Measurements from ENCODE around the gene KIAA0586. TPM values are rescaled to one million over a fixed set of nuclear protein-coding genes. Genes with fewer than 3 reads are reported as not detected.

Gene KIAA0586
- 10.7 and 11.5 TPM in 2 replicates for total RNA-seq

GRCh38 chr14:58427281-58428117, at the start of gene KIAA0586, which contains the start of gene TIMM9:
KIAA0586 (plus strand) TSS chr14:58427719; CDS start chr14:58428265, 546 bp downstream.
TIMM9 (minus strand) TSS chr14:58427531; CDS start chr14:58411945, 15,586 bp downstream.

GRCh38 chr14:58395812-58396788, 31.4 kb upstream of the KIAA0586 start, which contains the start of gene TOMM20L:
TOMM20L (plus strand) TSS chr14:58395930; CDS start chr14:58395958, 28 bp downstream.

Other genes with a start within 250 kb of the KIAA0586 start
- 40.7 and 50.8 TPM in 2 replicates for gene ACTR10, start 227.6 kb upstream of the KIAA0586 start, total RNA-seq
- gene PSMA3, start 182.9 kb upstream of the KIAA0586 start, total RNA-seq: 78.8 and 83.8 TPM in 2 replicates
- 7.0 and 8.2 TPM in 2 replicates for gene ARID4A, start 129.2 kb upstream of the KIAA0586 start, total RNA-seq
- not detected in 2 replicates for gene TOMM20L, start 31.8 kb upstream of the KIAA0586 start, total RNA-seq
- 17.8 and 19.4 TPM in 2 replicates for gene TIMM9, start 188 bp upstream of the KIAA0586 start, total RNA-seq
- gene DACT1, start 210.2 kb downstream of the KIAA0586 start, total RNA-seq: 44.8 and 78.7 TPM in 2 replicates

Data from smooth muscle cell of bladder (primary cell).